ENCODE results near the gene CNOT1. TPM values are rescaled to one million over a fixed set of nuclear protein-coding genes. Genes with fewer than 3 reads are reported as not detected.

Gene CNOT1
- total and polyA plus RNA-seq, 4 donors: 35.6 to 187 (median 120) TPM

DNA sequence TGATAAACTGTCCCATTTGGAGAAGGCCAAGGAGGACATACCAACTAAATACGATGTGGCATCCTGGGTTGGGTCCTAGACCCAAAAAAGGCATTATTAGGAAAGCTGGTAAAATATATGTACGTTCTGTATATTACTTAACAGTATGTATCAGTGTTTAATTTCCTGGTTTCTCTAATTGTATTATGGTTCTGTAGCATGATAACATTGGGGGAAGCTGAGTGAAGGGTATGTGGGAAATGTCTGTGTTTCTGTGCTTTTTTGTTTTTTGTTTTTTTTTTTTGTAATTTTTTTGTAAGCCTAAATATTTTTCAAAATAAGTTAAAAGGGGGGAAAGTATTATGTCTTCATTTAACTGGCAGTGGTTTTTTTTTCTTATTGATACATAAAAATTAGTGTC is 151.2 kb downstream of the CNOT1 start:
- Histone ChIP-seq H3K27me3 (ENCODE audit: control insufficient read depth in 3 of 3, insufficient read depth in 3 of 3, low read length in 2 of 3) (peaks cover 0 to 9% (median 4%) of the 10 kb centered on the region in 3 donors), H3K36me3 (ENCODE audit: control insufficient read depth in 4 of 4, insufficient read depth in 4 of 4, low read length in 4 of 4) (no peaks in the 10 kb centered on the region), H3K9me3 (ENCODE audit: control insufficient read depth in 4 of 4, insufficient read depth in 3 of 4, low read length in 3 of 4) (no peaks in the 10 kb centered on the region), H3K27ac (ENCODE audit: low read depth in 1 of 2, low read length in 1 of 2) (no peak overlapping the region), H3K4me3 (no peak overlapping the region), H3K9ac (ENCODE audit: insufficient read depth in 1 of 2, low read length in 2 of 2) (no peak overlapping the region), H3K4me1 (ENCODE audit: control insufficient read depth in 5 of 5, insufficient read depth in 5 of 5, low read length in 5 of 5) (peaks cover 0 to 16% (median 0%) of the 10 kb centered on the region in 5 donors)
- ATAC-seq (ENCODE audit: insufficient read depth, low FRiP score) (no peak), DNase-seq (no peak)
- TF ChIP-seq, protein P1, sequence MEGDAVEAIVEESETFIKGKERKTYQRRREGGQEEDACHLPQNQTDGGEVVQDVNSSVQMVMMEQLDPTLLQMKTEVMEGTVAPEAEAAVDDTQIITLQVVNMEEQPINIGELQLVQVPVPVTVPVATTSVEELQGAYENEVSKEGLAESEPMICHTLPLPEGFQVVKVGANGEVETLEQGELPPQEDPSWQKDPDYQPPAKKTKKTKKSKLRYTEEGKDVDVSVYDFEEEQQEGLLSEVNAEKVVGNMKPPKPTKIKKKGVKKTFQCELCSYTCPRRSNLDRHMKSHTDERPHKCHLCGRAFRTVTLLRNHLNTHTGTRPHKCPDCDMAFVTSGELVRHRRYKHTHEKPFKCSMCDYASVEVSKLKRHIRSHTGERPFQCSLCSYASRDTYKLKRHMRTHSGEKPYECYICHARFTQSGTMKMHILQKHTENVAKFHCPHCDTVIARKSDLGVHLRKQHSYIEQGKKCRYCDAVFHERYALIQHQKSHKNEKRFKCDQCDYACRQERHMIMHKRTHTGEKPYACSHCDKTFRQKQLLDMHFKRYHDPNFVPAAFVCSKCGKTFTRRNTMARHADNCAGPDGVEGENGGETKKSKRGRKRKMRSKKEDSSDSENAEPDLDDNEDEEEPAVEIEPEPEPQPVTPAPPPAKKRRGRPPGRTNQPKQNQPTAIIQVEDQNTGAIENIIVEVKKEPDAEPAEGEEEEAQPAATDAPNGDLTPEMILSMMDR (IDR thresholded peaks at IDR 0.05; ENCODE audit: control extremely low read depth, extremely low read depth): no peak
- whole genome bisulfite sequencing, 2 donors: 91 to 94% methylated on average over 2 of the region's 2 CpGs

DNA sequence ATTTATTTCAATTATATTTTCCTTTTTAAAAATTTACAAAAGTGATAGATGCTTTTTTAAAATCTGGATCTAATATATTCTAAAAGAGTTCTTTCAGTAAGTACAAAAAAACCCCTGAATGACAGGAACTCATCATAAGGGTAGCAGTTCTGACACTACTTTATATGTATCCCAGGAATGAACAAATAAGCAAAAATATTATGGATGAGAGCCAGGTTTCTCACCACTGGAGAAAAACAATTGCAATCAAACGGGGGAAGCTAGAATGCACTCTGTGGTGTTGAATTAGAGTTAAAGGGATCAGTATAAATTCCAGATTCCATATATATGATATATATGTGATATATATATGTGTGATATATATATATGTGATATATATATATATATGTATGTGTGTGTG is 152.8 kb downstream of the CNOT1 start:
- Histone ChIP-seq H3K4me3 (no peak overlapping the region), H3K9me3 (ENCODE audit: control insufficient read depth in 4 of 4, insufficient read depth in 3 of 4, low read length in 3 of 4) (no peaks in the 10 kb centered on the region), H3K27me3 (ENCODE audit: control insufficient read depth in 3 of 3, insufficient read depth in 3 of 3, low read length in 2 of 3) (peaks cover 0 to 9% (median 4%) of the 10 kb centered on the region in 3 donors), H3K9ac (ENCODE audit: insufficient read depth in 1 of 2, low read length in 2 of 2) (no peak overlapping the region), H3K36me3 (ENCODE audit: control insufficient read depth in 4 of 4, insufficient read depth in 4 of 4, low read length in 4 of 4) (no peaks in the 10 kb centered on the region), H3K27ac (ENCODE audit: low read depth in 1 of 2, low read length in 1 of 2) (no peak overlapping the region), H3K4me1 (ENCODE audit: control insufficient read depth in 5 of 5, insufficient read depth in 5 of 5, low read length in 5 of 5) (peaks cover 0 to 20% (median 0%) of the 10 kb centered on the region in 5 donors)
- ATAC-seq (ENCODE audit: insufficient read depth, low FRiP score) (no peak), DNase-seq (no peak)
- WGBS, 2 donors: 33 to 63% methylated on average over 1 of the region's 1 CpG
- TF ChIP-seq, protein P1 (IDR thresholded peaks at IDR 0.05; ENCODE audit: control extremely low read depth, extremely low read depth): no peak

DNA sequence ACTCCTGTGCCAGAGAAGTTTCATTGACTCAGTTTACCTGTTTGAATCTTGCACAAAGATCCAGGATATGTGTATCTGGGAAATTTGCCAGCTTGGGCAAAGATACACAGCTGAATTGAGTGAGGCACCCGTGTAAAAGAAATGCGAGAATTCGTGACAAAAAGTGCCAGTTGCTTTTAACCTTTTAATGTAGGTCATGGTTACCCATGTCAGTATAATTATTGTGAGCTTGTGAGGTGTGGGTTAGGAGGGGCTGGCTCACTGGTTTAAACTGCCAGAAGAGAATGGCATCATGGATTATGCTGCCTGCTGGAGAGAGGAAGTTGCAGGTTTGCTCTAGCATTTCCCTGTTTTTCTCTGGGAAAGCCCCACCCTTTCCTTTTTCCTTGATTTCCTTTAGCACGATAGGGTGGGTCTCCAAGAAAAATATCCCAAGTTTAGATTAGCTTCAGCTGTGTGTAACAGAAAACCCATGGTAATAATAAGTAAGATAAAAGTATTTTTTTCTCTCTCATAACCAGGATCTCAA is 154.5 kb downstream of the CNOT1 start:
- H3K9me3 ChIP-seq (ENCODE audit: control insufficient read depth in 4 of 4, insufficient read depth in 3 of 4, low read length in 3 of 4): no peaks in the 10 kb centered on the region
- TF ChIP-seq, protein P1 (IDR thresholded peaks at IDR 0.05; ENCODE audit: control extremely low read depth, extremely low read depth): no peak
- no peak overlapping the region for H3K9ac ChIP-seq (ENCODE audit: insufficient read depth in 1 of 2, low read length in 2 of 2)
- H3K27ac ChIP-seq (ENCODE audit: low read depth in 1 of 2, low read length in 1 of 2): peak overlapping the region; percentile 55 to 83
- no peak for ATAC-seq (ENCODE audit: insufficient read depth, low FRiP score)
- H3K4me1 ChIP-seq (ENCODE audit: control insufficient read depth in 5 of 5, insufficient read depth in 5 of 5, low read length in 5 of 5): peaks cover 0 to 18% (median 0%) of the 10 kb centered on the region in 5 donors
- H3K4me3 ChIP-seq: no peak overlapping the region
- H3K27me3 ChIP-seq (ENCODE audit: control insufficient read depth in 3 of 3, insufficient read depth in 3 of 3, low read length in 2 of 3): peaks cover 0 to 5% (median 2%) of the 10 kb centered on the region in 3 donors
- WGBS, 2 donors: 38 to 57% methylated on average over 4 of the region's 4 CpGs
- no peaks in the 10 kb centered on the region for H3K36me3 ChIP-seq (ENCODE audit: control insufficient read depth in 4 of 4, insufficient read depth in 4 of 4, low read length in 4 of 4)
- peak in 1 of 3 donors; percentile 32 for DNase-seq

DNA sequence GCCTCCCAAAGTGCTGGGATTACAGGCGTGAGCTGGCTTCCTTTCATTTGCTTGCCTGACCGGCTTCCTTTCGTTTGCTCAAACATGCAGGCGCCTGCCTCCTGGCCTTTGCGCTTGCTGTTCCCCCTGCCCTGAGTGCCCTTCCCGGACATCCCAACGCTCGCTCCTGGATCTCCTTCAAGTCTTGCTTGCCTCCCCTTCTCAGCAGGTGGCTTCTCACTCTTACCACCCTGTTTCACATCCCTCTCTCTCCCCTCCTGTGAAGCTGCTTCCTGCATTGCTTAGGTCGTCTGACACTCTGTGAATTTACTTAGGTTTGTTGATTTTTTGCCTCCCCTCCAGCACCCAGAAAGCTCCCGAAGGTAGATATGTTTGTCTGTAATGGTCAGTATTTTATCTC is 155.3 kb downstream of the CNOT1 start:
- Histone ChIP-seq H3K4me1 (ENCODE audit: control insufficient read depth in 5 of 5, insufficient read depth in 5 of 5, low read length in 5 of 5) (peaks cover 0 to 14% (median 0%) of the 10 kb centered on the region in 5 donors), H3K36me3 (ENCODE audit: control insufficient read depth in 4 of 4, insufficient read depth in 4 of 4, low read length in 4 of 4) (no peaks in the 10 kb centered on the region), H3K9ac (ENCODE audit: insufficient read depth in 1 of 2, low read length in 2 of 2) (no peak overlapping the region), H3K27ac (ENCODE audit: low read depth in 1 of 2, low read length in 1 of 2) (peak overlapping the region; percentile 55 to 83), H3K4me3 (no peak overlapping the region), H3K9me3 (ENCODE audit: control insufficient read depth in 4 of 4, insufficient read depth in 3 of 4, low read length in 3 of 4) (no peaks in the 10 kb centered on the region), H3K27me3 (ENCODE audit: control insufficient read depth in 3 of 3, insufficient read depth in 3 of 3, low read length in 2 of 3) (peaks cover 0 to 8% (median 7%) of the 10 kb centered on the region in 3 donors)
- DNase-seq (no peak), ATAC-seq (ENCODE audit: insufficient read depth, low FRiP score) (no peak)
- WGBS, 2 donors: 54 to 73% methylated on average over 10 of the region's 10 CpGs
- TF ChIP-seq, protein P1 (IDR thresholded peaks at IDR 0.05; ENCODE audit: control extremely low read depth, extremely low read depth): no peak
